HepG2 (cell line): ENCODE measurements around the gene MCM3AP. TPM values are rescaled to one million over a fixed set of nuclear protein-coding genes. Genes with fewer than 3 reads are reported as not detected.

Experiments used
- ARID2 ChIP-seq: sonication (generic); formaldehyde crosslinking; IDR thresholded peaks from 2 replicates; pipeline ENCODE4 v1.8.1; 2022; ENCODE audit warnings: mild to moderate bottlenecking, missing genetic modification reagents, borderline replicate concordance
- ASH2L ChIP-seq: fragments of 300-600, 200-600 bp; sonication (generic); IDR thresholded peaks from 2 replicates; pipeline ENCODE4 v1.7.0; 2017; ENCODE audit warnings: low read depth, mild to moderate bottlenecking, moderate library complexity, mixed read lengths, low read length; ENCODE audit not compliant: insufficient read length
- ATRX ChIP-seq: sonication (generic); formaldehyde crosslinking; IDR thresholded peaks from 2 replicates; pipeline ENCODE4 v1.4.0; 2020; ENCODE audit warnings: missing genetic modification reagents, borderline replicate concordance
- EHMT2 ChIP-seq: fragments of 200-600 bp; sonication (generic); IDR thresholded peaks from 2 replicates; pipeline ENCODE4 v1.7.0; 2017; ENCODE audit warnings: antibody characterized with exemption, low read depth, low read length, borderline replicate concordance
- GRHL1 ChIP-seq: sonication (generic); formaldehyde crosslinking; conservative IDR thresholded peaks from 2 replicates; pipeline ENCODE4 v1.8.0; 2022; ENCODE audit warnings: missing genetic modification reagents
- RERE ChIP-seq: IDR thresholded peaks from 2 replicates; pipeline ENCODE4 v1.6.1; 2016; ENCODE audit warnings: low read depth, missing genetic modification reagents, missing compliant biosample characterization
- THAP11 ChIP-seq: IDR thresholded peaks from 2 replicates; pipeline ENCODE4 v1.6.1; 2016; ENCODE audit warnings: missing biosample characterization, missing genetic modification reagents
- TSC22D2 ChIP-seq: sonication (generic); formaldehyde crosslinking; IDR thresholded peaks from 2 replicates; pipeline ENCODE4 v1.5.1; 2020; ENCODE audit warnings: missing genetic modification reagents, mild to moderate bottlenecking, borderline replicate concordance
- ZMYM2 ChIP-seq: sonication (generic); formaldehyde crosslinking; IDR thresholded peaks from 2 replicates; pipeline ENCODE4 v1.8.0; 2022; ENCODE audit warnings: mild to moderate bottlenecking, missing genetic modification reagents
- ZSCAN12 ChIP-seq: sonication (generic); formaldehyde crosslinking; IDR thresholded peaks from 2 replicates; pipeline ENCODE4 v1.9.0; 2021; ENCODE audit warnings: mild to moderate bottlenecking, missing genetic modification reagents
- ZSCAN20 ChIP-seq: sonication (generic); formaldehyde crosslinking; IDR thresholded peaks from 2 replicates; pipeline ENCODE4 v1.4.0; 2020; ENCODE audit warnings: missing genetic modification reagents, mild to moderate bottlenecking, borderline replicate concordance
- polyA plus RNA-seq, 8 experiments: library from polyadenylated mRNA; depleted of rRNA in 3 of 8; stranded (reverse) in 7 of 8; unstranded in 1 of 8; fragments of >200 nt; fragmentation: Illumina TruSeq in 4 of 8; extraction: Trizol in 4 of 8; gene quantifications; 2 replicates each; pipeline versions ENCODE4 v1.2.1 to v1.2.3, GENCODE V29; 2011 to 2016; ENCODE audit warnings: low read depth in 4 of 8, missing spikeins in 1 of 8, mixed read lengths in 1 of 8; ENCODE audit not compliant: insufficient read depth in 1 of 8
- total RNA-seq, 5 experiments: library from RNA; depleted of rRNA; stranded (reverse); fragments of >200 nt; fragmentation: Illumina TruSeq; extraction: Trizol; gene quantifications; 2 replicates each; pipeline ENCODE4 v1.2.3, GENCODE V29; 2016; ENCODE audit warnings: low read depth in 1 of 5
- TF ChIP-seq, protein P1 (sequence below): sonication (generic); formaldehyde crosslinking; IDR thresholded peaks from 2 replicates; pipeline ENCODE4 v1.8.0; 2022; ENCODE audit warnings: missing genetic modification reagents, low read depth, mild to moderate bottlenecking, borderline replicate concordance
- TF ChIP-seq, protein P2 (sequence below): sonication (generic); formaldehyde crosslinking; IDR thresholded peaks from 2 replicates; pipeline ENCODE4 v1.4.0; 2020; ENCODE audit warnings: missing genetic modification reagents
- TF ChIP-seq, protein P3 (sequence below): sonication (generic); formaldehyde crosslinking; conservative IDR thresholded peaks from 2 replicates; pipeline ENCODE4 v1.4.0; 2020; ENCODE audit warnings: missing genetic modification reagents

MCM3AP gene
- total and polyA plus RNA-seq, 2 of the 13 experiments (the other 11 are each of a cell fraction or from before 2014, with no cell fraction given): 27.0 to 54.7 TPM

GRCh38 chr21:46324390-46325072 lies 39.1 kb upstream of the MCM3AP start (continued):
- TF ChIP-seq RERE: no peak
- TF ChIP-seq, protein P1, sequence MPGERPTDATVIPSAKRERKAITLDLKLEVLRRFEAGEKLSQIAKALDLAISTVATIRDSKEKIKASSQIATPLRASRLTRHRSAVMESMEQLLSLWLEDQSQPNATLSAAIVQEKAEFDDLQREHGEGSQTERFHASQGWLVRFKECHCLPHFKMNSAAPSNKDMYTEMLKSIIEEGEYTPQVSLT (CRISPR knock-in tag): no peak
- TF ChIP-seq ASH2L: peak; percentile 11
- TF ChIP-seq, protein P2, sequence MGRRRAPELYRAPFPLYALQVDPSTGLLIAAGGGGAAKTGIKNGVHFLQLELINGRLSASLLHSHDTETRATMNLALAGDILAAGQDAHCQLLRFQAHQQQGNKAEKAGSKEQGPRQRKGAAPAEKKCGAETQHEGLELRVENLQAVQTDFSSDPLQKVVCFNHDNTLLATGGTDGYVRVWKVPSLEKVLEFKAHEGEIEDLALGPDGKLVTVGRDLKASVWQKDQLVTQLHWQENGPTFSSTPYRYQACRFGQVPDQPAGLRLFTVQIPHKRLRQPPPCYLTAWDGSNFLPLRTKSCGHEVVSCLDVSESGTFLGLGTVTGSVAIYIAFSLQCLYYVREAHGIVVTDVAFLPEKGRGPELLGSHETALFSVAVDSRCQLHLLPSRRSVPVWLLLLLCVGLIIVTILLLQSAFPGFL: no peak
- TF ChIP-seq THAP11: peak; percentile 27; the same call in 1 of the 2 replicates
- TF ChIP-seq EHMT2: no peak
- no peak for TF ChIP-seq ATRX (CRISPR knock-in tag)
- no peak for TF ChIP-seq TSC22D2 (CRISPR knock-in tag)
- TF ChIP-seq, protein P3, sequence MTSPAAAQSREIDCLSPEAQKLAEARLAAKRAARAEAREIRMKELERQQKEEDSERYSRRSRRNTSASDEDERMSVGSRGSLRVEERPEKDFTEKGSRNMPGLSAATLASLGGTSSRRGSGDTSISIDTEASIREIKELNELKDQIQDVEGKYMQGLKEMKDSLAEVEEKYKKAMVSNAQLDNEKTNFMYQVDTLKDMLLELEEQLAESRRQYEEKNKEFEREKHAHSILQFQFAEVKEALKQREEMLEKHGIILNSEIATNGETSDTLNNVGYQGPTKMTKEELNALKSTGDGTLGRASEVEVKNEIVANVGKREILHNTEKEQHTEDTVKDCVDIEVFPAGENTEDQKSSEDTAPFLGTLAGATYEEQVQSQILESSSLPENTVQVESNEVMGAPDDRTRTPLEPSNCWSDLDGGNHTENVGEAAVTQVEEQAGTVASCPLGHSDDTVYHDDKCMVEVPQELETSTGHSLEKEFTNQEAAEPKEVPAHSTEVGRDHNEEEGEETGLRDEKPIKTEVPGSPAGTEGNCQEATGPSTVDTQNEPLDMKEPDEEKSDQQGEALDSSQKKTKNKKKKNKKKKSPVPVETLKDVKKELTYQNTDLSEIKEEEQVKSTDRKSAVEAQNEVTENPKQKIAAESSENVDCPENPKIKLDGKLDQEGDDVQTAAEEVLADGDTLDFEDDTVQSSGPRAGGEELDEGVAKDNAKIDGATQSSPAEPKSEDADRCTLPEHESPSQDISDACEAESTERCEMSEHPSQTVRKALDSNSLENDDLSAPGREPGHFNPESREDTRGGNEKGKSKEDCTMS: no peak
- no peak for TF ChIP-seq ZSCAN12 (CRISPR knock-in tag)
- no peak for TF ChIP-seq ZMYM2 (CRISPR knock-in tag)
- peak; percentile 75; the same call in 1 of the 2 replicates for TF ChIP-seq ZSCAN20
- TF ChIP-seq ARID2 (CRISPR knock-in tag): no peak
- no peak for TF ChIP-seq GRHL1
